HUES48 (cell line): Measurements from ENCODE around the gene SOBP.

Experiments
- H3K27ac ChIP-seq: one replicate; pipeline ENCODE4 v1.7.0; 2013; ENCODE audit warnings: low read depth, low read length, inconsistent platforms
- H3K27me3 ChIP-seq: 2 replicates; pipeline ENCODE4 v1.6.1; 2013; ENCODE audit warnings: mild to moderate bottlenecking, low read length; ENCODE audit not compliant: control insufficient read depth, insufficient read depth
- H3K36me3 ChIP-seq: 2 replicates; pipeline ENCODE4 v1.6.1; 2013; ENCODE audit warnings: low read length; ENCODE audit not compliant: control insufficient read depth, insufficient read depth
- H3K4me1 ChIP-seq: 2 replicates; pipeline ENCODE4 v1.6.1; 2013; ENCODE audit warnings: mild to moderate bottlenecking, low read length; ENCODE audit not compliant: control insufficient read depth, insufficient read depth
- H3K4me3 ChIP-seq: 2 replicates; pipeline ENCODE4 v1.5.1; 2013; ENCODE audit warnings: mild to moderate bottlenecking, low read depth, low read length
- H3K9ac ChIP-seq: 2 replicates; pipeline ENCODE4 v1.6.1; 2013; ENCODE audit warnings: mild to moderate bottlenecking, low read depth, low read length, moderate library complexity
- H3K9me3 ChIP-seq: 2 replicates; pipeline ENCODE4 v1.6.1; 2013; ENCODE audit warnings: low read length; ENCODE audit not compliant: control insufficient read depth, insufficient read depth

Gene SOBP

DNA sequence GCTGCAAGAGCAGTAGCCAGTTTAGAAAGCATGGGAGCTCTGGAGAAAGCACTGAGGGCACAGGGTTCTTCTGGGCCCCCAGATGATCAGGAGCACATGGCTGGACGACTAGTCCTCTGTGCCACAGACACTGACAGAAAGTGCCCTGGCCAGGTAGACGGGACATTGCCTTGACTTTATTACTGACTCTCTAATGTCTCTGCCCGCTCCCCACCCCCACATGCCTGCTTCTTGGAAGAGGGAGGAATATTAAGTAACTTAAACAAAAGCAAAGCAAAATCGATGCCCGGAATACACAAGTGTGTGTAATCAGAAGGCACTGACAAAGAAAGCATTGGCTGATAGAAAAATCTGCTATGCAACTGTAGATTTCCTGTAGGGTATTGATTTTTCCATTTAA, 99.3 kb downstream of the SOBP start:
- Histone ChIP-seq H3K4me1 (peaks cover 17% of the 10 kb centered on the region), H3K27me3 (no peaks in the 10 kb centered on the region), H3K9me3 (no peaks in the 10 kb centered on the region), H3K36me3 (no peaks in the 10 kb centered on the region), H3K9ac (no peak overlapping the region), H3K4me3 (no peak overlapping the region), H3K27ac (no peak overlapping the region)

GRCh38 chr6:107589934-107590333, 100.0 kb downstream of the SOBP start:
- no peak overlapping the region for H3K9ac ChIP-seq

DNA sequence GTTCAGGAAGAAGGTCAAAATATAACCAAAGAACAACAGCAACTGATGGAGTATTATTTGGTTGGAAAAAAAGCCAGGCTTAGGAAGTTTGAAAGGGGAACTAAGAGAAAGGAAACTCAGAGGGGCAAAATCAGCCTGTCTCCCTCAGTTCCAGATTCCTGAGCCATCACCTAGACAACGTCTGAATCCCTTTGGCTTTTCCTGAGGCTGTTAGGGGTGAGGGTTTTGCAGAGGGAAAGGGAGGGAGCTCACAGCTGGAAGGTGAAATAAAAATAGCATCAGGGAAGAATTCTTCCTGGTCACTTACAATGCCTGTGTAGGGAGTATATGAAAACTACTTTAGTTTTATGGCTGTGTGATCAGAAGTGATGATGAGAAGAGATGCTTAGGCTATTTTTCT, 100.5 kb downstream of the SOBP start:
- no peak overlapping the region for H3K9ac ChIP-seq
- no peak overlapping the region for H3K27ac ChIP-seq
- H3K36me3 ChIP-seq, result no peaks in the 10 kb centered on the region
- peaks cover 17% of the 10 kb centered on the region for H3K4me1 ChIP-seq
- H3K9me3 ChIP-seq, result no peaks in the 10 kb centered on the region
- no peak overlapping the region for H3K4me3 ChIP-seq
- no peaks in the 10 kb centered on the region for H3K27me3 ChIP-seq

More at GRCh38 chr6:107589934-107590333, 100.0 kb downstream of the SOBP start:
- H3K4me1 ChIP-seq, result peaks cover 17% of the 10 kb centered on the region
- H3K27me3 ChIP-seq, result no peaks in the 10 kb centered on the region
- H3K36me3 ChIP-seq, result no peaks in the 10 kb centered on the region
- no peak overlapping the region for H3K27ac ChIP-seq
- no peaks in the 10 kb centered on the region for H3K9me3 ChIP-seq
- no peak overlapping the region for H3K4me3 ChIP-seq

- Histone ChIP-seq H3K27ac (no peak overlapping the region), H3K36me3 (no peaks in the 10 kb centered on the region), H3K4me1 (peaks cover 7% of the 10 kb centered on the region; the same call in 1 of the 2 replicates), H3K9ac (no peak overlapping the region), H3K27me3 (no peaks in the 10 kb centered on the region), H3K4me3 (no peak overlapping the region), H3K9me3 (no peaks in the 10 kb centered on the region)
Observed at GRCh38 chr6:107591346-107591745, 101.4 kb downstream of the SOBP start.

GRCh38 chr6:107592806-107593205, 102.9 kb downstream of the SOBP start:
- Histone ChIP-seq H3K27me3 (no peaks in the 10 kb centered on the region), H3K9ac (no peak overlapping the region), H3K9me3 (no peaks in the 10 kb centered on the region), H3K4me3 (no peak overlapping the region), H3K27ac (no peak overlapping the region), H3K4me1 (peaks cover 7% of the 10 kb centered on the region; the same call in 1 of the 2 replicates), H3K36me3 (no peaks in the 10 kb centered on the region)

DNA sequence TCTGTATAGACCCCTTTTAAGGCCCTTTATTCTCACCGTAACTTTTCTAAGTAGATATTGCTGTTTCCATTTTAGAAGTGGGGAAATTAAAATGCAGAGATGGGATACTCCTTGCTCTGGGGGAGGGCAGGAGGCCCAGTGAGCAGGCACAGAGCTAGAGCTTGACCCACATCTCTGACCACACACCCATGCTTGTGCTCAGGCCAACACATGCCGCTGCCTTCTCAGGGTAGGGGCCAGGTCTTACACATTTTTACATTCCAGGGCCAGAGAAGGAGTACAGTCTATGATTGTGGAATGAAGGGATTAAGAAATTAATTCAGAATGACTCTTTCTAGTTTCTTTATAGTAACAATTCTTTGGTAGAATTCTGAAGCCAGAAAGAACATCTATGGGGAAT, 104.8 kb downstream of the SOBP start:
- H3K4me1 ChIP-seq, result peaks cover 8% of the 10 kb centered on the region
- H3K36me3 ChIP-seq, result no peaks in the 10 kb centered on the region
- no peak overlapping the region for H3K27ac ChIP-seq

DNA sequence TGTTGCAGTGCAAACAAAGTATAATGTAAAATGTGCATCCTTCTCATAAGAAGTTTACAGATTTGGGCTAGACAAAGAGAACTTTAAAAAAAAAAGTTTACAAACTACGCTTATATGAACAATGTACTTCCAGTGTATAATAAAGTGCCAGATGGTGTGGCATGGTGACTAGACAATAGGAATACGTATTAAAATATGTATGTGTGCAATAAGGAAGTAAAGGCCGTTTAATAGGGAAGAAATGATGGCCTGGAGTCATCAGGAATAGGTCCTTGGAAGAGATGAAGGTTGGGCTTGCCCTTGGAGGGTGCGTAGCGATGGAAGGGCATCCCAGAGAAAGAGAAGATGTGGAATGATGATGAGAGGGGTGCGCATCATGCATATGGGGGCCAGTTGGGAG, 108.2 kb downstream of the SOBP start:
- Histone ChIP-seq H3K27me3 (no peaks in the 10 kb centered on the region), H3K9me3 (no peaks in the 10 kb centered on the region), H3K4me1 (peaks cover 35% of the 10 kb centered on the region), H3K9ac (no peak overlapping the region), H3K27ac (no peak overlapping the region), H3K4me3 (no peak overlapping the region), H3K36me3 (no peaks in the 10 kb centered on the region)

More for the DNA sequence above, 104.8 kb downstream of the SOBP start:
- no peak overlapping the region for H3K4me3 ChIP-seq
- H3K27me3 ChIP-seq, result no peaks in the 10 kb centered on the region
- no peak overlapping the region for H3K9ac ChIP-seq
- no peaks in the 10 kb centered on the region for H3K9me3 ChIP-seq

DNA sequence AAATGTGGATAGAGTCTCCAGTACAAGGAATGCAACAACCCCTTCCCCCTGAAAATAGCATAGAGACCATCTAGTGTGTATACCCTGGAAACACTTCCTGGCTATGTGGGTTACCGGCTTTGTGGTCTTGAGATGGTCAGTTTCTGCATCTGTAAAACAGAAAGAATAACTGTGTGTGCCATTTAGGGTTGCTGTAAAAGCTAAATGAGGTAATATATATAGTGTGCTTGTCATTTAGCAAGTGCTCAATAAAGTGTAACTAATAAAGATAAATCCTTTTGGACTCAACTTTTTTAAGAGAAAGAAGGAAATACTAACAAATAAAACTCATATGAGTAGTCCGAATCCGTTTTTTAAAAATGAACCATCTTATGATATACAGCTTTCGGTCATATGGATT, 109.1 kb downstream of the SOBP start:
- Histone ChIP-seq H3K4me1 (peaks cover 36% of the 10 kb centered on the region), H3K9ac (no peak overlapping the region), H3K9me3 (no peaks in the 10 kb centered on the region)

DNA sequence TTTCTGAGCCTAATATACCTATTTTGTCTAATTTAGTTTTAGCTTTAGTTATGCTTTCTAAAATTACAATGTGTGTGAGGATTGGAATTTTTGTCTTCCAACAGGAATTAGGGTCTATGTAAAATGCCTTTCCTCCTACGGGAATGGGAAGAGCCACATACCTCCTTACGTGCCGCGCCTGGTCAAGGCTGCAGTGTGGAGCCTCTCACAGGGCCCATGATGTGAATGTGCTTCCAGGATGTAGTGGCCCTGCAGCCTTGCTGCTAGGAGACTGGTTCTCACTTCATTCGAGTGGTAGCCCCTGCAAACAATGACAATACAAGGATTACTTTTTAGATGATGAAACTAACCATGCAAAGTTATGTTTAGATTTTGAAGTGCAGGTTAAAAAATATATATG, 110.2 kb downstream of the SOBP start:
- Histone ChIP-seq H3K27ac (peak overlapping the region; percentile 64), H3K27me3 (no peaks in the 10 kb centered on the region), H3K4me1 (peaks cover 42% of the 10 kb centered on the region), H3K9ac (no peak overlapping the region), H3K4me3 (no peak overlapping the region), H3K9me3 (no peaks in the 10 kb centered on the region), H3K36me3 (no peaks in the 10 kb centered on the region)

More for the DNA sequence above, 109.1 kb downstream of the SOBP start:
- H3K27me3 ChIP-seq, result no peaks in the 10 kb centered on the region
- H3K4me3 ChIP-seq, result no peak overlapping the region
- H3K27ac ChIP-seq, result no peak overlapping the region
- H3K36me3 ChIP-seq, result no peaks in the 10 kb centered on the region

DNA sequence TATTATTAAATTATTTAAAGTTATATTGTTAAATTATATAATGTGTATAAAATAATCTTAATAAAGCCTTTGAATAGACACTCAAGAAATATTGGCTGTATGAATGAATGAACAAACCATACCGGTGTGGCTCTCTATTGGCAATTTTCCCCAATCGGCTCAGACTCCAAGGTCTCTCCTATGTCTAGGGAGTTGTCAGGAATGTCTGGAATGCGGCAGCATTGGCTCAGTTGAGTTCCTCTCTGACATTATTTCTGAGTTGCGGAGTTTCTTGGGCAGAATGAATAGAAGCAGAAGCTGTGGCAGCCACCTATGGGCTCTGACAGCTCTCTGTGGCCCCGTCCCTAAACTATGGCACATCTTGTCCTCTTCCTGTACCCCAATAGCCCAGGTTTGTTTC, 111.0 kb downstream of the SOBP start:
- Histone ChIP-seq H3K27ac (peak overlapping the region; percentile 42), H3K27me3 (no peaks in the 10 kb centered on the region), H3K4me1 (peaks cover 49% of the 10 kb centered on the region), H3K9ac (no peak overlapping the region), H3K9me3 (no peaks in the 10 kb centered on the region), H3K36me3 (no peaks in the 10 kb centered on the region), H3K4me3 (no peak overlapping the region)

- H3K9ac ChIP-seq, result no peak overlapping the region
- H3K36me3 ChIP-seq, result no peaks in the 10 kb centered on the region
- peaks cover 49% of the 10 kb centered on the region for H3K4me1 ChIP-seq
- H3K27ac ChIP-seq, result peak overlapping the region; percentile 42
- H3K9me3 ChIP-seq, result no peaks in the 10 kb centered on the region
- H3K27me3 ChIP-seq, result no peaks in the 10 kb centered on the region
- H3K4me3 ChIP-seq, result no peak overlapping the region
Observed at GRCh38 chr6:107601406-107601805, 111.5 kb downstream of the SOBP start.
